Osteoblast (primary cell): ENCODE measurements around the gene AQP12A. TPM values are rescaled to one million over a fixed set of nuclear protein-coding genes. Genes with fewer than 3 reads are reported as not detected.

Experiments used
- DNase-seq: peaks from one replicate; pipeline ENCODE4 v3.0.0; 2011; ENCODE audit warnings: low spot score, mixed read lengths; ENCODE audit not compliant: insufficient read length; ENCODE audit errors: missing footprints
- H2AFZ ChIP-seq: 2 replicates; pipeline ENCODE4 v1.6.0; 2011; ENCODE audit warnings: mild to moderate bottlenecking, low read length
- H3K27ac ChIP-seq: 2 replicates; pipeline ENCODE4 v1.5.1; 2011; ENCODE audit warnings: mild to moderate bottlenecking, low read depth, low read length, moderate library complexity
- H3K27me3 ChIP-seq: 2 replicates; pipeline ENCODE4 v1.6.0; 2012; ENCODE audit warnings: mild to moderate bottlenecking, control low read depth, inconsistent platforms, low read length, moderate library complexity; ENCODE audit not compliant: insufficient read depth
- H3K36me3 ChIP-seq: 2 replicates; pipeline ENCODE4 v1.5.1; 2011; ENCODE audit warnings: mild to moderate bottlenecking, low read length, control low read depth, moderate library complexity; ENCODE audit not compliant: insufficient read depth
- H3K4me1 ChIP-seq: 2 replicates; pipeline ENCODE4 v1.5.1; 2011; ENCODE audit warnings: mild to moderate bottlenecking, low read length, control low read depth, moderate library complexity; ENCODE audit not compliant: insufficient read depth
- H3K4me2 ChIP-seq: 2 replicates; pipeline ENCODE4 v1.6.0; 2011; ENCODE audit warnings: mild to moderate bottlenecking, low read length; ENCODE audit not compliant: insufficient read depth
- H3K4me3 ChIP-seq: fragments of 200-600 bp; sonication (generic); 3 replicates; pipeline ENCODE4 v1.5.1; 2012; ENCODE audit warnings: mild to moderate bottlenecking, low read length, inconsistent platforms; ENCODE audit not compliant: insufficient read depth
- H3K79me2 ChIP-seq: 2 replicates; pipeline ENCODE4 v1.6.0; 2012; ENCODE audit warnings: mild to moderate bottlenecking, low read length, control low read depth, inconsistent platforms; ENCODE audit not compliant: insufficient read depth
- H3K9me3 ChIP-seq: 2 replicates; pipeline ENCODE4 v1.5.1; 2011; ENCODE audit warnings: low read depth, low read length, control low read depth
- H4K20me1 ChIP-seq: 2 replicates; pipeline ENCODE4 v1.6.0; 2012; ENCODE audit warnings: mild to moderate bottlenecking, low read length, control low read depth; ENCODE audit not compliant: insufficient read depth
- total RNA-seq: library from RNA; depleted of rRNA; stranded (reverse); fragments of >200 nt; gene quantifications from 2 replicates; pipeline ENCODE4 v1.2.3, GENCODE V29; 2012
- TF ChIP-seq, protein P1 (sequence below): IDR thresholded peaks from 2 replicates; pipeline ENCODE4 v1.5.1; 2011; ENCODE audit warnings: mild to moderate bottlenecking, low read depth, low read length, moderate library complexity; ENCODE audit errors: extremely low read depth

Gene AQP12A
- total RNA-seq, 1 donor: not detected

DNA sequence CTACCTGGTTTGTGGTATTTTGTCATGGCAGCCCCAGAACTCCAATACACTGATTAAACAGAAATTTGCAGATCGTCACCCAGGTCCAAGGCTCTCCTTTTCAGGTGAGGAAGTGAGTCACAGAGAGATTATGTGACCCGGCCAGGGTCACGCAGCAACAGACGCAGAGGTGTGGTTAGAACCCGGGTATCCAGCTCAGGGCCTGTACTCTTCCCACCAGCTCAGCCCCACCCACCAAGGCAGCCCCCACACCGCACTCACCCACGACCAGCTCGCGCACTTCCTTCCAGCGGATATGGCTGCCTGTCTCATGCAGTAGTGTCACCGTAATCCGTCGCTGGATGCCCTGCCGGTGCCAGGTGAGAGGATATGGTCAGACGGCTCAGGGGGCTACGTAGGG is 48.1 kb downstream of the AQP12A start:
- Histone ChIP-seq H3K9me3 (no peaks in the 10 kb centered on the region), H3K27ac (no peak overlapping the region), H2AFZ (no peak overlapping the region), H3K79me2 (no peaks in the 10 kb centered on the region), H3K4me2 (no peak overlapping the region), H3K4me3 (no peak overlapping the region), H3K27me3 (no peaks in the 10 kb centered on the region), H4K20me1 (no peaks in the 10 kb centered on the region), H3K36me3 (no peaks in the 10 kb centered on the region), H3K4me1 (no peaks in the 10 kb centered on the region)
- DNase-seq: no peak
- TF ChIP-seq, protein P1, sequence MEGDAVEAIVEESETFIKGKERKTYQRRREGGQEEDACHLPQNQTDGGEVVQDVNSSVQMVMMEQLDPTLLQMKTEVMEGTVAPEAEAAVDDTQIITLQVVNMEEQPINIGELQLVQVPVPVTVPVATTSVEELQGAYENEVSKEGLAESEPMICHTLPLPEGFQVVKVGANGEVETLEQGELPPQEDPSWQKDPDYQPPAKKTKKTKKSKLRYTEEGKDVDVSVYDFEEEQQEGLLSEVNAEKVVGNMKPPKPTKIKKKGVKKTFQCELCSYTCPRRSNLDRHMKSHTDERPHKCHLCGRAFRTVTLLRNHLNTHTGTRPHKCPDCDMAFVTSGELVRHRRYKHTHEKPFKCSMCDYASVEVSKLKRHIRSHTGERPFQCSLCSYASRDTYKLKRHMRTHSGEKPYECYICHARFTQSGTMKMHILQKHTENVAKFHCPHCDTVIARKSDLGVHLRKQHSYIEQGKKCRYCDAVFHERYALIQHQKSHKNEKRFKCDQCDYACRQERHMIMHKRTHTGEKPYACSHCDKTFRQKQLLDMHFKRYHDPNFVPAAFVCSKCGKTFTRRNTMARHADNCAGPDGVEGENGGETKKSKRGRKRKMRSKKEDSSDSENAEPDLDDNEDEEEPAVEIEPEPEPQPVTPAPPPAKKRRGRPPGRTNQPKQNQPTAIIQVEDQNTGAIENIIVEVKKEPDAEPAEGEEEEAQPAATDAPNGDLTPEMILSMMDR: no peak

DNA sequence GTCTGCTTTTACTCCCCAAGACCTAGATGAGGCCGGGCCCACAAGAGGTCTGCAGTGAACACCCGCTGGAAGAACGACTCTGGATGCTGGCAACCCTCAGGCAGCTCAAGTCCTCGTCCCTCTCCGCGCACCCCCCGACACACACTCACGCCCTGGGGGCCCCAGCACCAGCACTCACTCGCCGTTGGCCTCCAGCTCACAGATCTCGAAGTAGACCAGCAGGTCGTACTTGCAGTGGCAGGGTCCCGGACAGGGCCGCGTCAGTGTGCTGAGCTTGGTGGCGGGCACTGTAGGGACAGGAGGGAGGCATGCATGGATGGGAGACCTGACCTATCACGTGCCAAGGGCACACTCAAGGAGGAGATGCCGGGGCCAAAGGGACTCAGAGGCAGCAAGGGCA is 49.4 kb downstream of the AQP12A start:
- Histone ChIP-seq H3K36me3 (no peaks in the 10 kb centered on the region), H3K9me3 (no peaks in the 10 kb centered on the region), H3K4me2 (no peak overlapping the region), H4K20me1 (no peaks in the 10 kb centered on the region), H2AFZ (no peak overlapping the region), H3K79me2 (no peaks in the 10 kb centered on the region), H3K4me1 (no peaks in the 10 kb centered on the region), H3K27me3 (no peaks in the 10 kb centered on the region), H3K27ac (no peak overlapping the region), H3K4me3 (no peak overlapping the region)
- TF ChIP-seq, protein P1: no peak
- DNase-seq: no peak

DNA sequence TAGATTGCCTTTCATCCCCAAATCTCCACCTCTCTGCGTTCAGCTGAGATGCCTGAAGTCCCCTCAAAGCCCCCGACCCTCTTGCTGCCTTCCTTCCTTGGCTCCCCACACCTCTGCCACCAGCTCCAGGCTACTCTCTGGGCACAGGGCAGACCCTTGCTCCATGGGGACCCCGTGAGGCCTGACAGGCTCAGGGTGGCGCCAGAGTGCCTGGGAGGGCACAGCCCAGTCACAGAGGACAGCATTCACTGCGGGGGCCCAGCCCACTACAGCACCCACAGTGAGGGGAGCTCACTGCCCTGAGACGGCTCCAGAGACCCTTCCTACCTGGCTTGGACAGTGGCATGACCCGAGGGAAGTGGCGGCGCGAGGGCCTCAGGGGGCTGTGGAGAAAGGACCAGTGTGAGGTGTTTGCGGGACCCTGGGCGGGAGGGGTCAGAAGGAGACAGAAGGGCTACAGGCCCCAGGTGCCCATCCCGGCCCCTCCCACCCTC is 51.0 kb downstream of the AQP12A start:
- Histone ChIP-seq H3K4me1 (no peaks in the 10 kb centered on the region), H2AFZ (no peak overlapping the region), H3K9me3 (no peaks in the 10 kb centered on the region), H3K4me3 (no peak overlapping the region), H4K20me1 (no peaks in the 10 kb centered on the region), H3K27me3 (no peaks in the 10 kb centered on the region), H3K36me3 (no peaks in the 10 kb centered on the region), H3K4me2 (no peak overlapping the region), H3K79me2 (no peaks in the 10 kb centered on the region), H3K27ac (no peak overlapping the region)
- DNase-seq: no peak
- TF ChIP-seq, protein P1: no peak

DNA sequence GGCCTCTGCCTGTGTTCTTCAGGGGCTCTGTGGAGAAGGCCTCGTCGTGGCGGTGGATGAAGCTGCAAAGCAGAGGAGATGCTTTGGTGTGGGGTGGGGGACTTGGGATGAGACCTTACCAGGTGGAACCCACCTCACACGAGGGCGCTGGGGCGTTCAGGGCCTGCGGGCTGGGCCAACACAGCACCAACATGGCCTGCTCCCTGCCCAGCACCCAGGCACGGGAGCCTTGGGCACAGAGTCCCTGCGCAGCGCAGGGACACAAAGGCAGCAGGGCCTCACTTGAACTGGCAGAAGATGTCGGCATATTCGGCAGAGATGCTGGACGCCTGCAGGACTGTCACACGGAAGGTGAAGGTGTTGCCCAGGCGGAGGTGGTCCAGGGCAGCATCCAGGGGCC is 53.8 kb downstream of the AQP12A start:
- Histone ChIP-seq H3K27ac (no peak overlapping the region), H3K27me3 (no peaks in the 10 kb centered on the region), H3K79me2 (no peaks in the 10 kb centered on the region), H3K36me3 (no peaks in the 10 kb centered on the region), H3K4me2 (no peak overlapping the region), H3K9me3 (no peaks in the 10 kb centered on the region), H4K20me1 (no peaks in the 10 kb centered on the region), H3K4me3 (no peak overlapping the region), H3K4me1 (no peaks in the 10 kb centered on the region), H2AFZ (no peak overlapping the region)
- TF ChIP-seq, protein P1: no peak
- no peak for DNase-seq
